K562 (cell line): ENCODE results near the gene TCF12. TPM values are rescaled to one million over a fixed set of nuclear protein-coding genes. Genes with fewer than 3 reads are reported as not detected.

ENCODE experiments used
- ATAC-seq: fragments of 200-7000 bp; cut with Tn5 transposase; 3 replicates; pipeline ENCODE4 v1.9.1; 2020; ENCODE audit warnings: moderate library complexity
- BruUV-seq: library from RNA; stranded (reverse); fragments of 400-500 nt; replicated peaks from 2 replicates; lab custom pipeline; 2021; lab: Mats Ljungman, UMichigan
- CTCF ChIA-PET: fragments of 300-600 bp; formaldehyde crosslinking; extraction: SDS; loops from one replicate; lab custom pipeline; 2021; ENCODE audit warnings: low intra/inter-chr PET ratio; lab: Yijun Ruan, JAX
- POLR2A ChIA-PET: fragments of 300-600, 350-650 bp; sonication (Branson Sonifier 250); formaldehyde crosslinking; extraction: SDS; loops from one replicate; lab custom pipeline; 2021; ENCODE audit warnings: antibody characterized with exemption, inconsistent platforms; lab: Yijun Ruan, JAX
- DNase-seq, 4 experiments: peaks; one replicate each; pipeline versions ENCODE4 v3.0.0 to v3.0.0-alpha.2; 2011 to 2018; ENCODE audit warnings: low spot score in 3 of 4, mixed read lengths in 3 of 4; ENCODE audit errors: extremely low read depth in 1 of 4
- FAIRE-seq: peaks from 2 replicates; lab custom pipeline; 2011; peaks lifted over from hg19 to GRCh38; lab: Jason Lieb, UNC
- H2AFZ ChIP-seq: 2 replicates; pipeline ENCODE4 v1.6.0; 2011; ENCODE audit warnings: low read depth, low read length, control low read depth, inconsistent platforms
- H3K27ac ChIP-seq: fragments of 200-600 bp; 3 replicates; pipeline ENCODE4 v1.8.0; 2011; ENCODE audit warnings: low read depth, mild to moderate bottlenecking, control low read depth, inconsistent platforms, low read length, moderate library complexity, mixed read lengths; ENCODE audit errors: extremely low read depth
- H3K27me3 ChIP-seq, 2 experiments: fragments of 300-600 bp in 1 of 2; 2 replicates in 1 of 2; 3 replicates in 1 of 2; pipeline versions ENCODE4 v1.6.0 to v1.8.0; 2011; ENCODE audit warnings: inconsistent platforms in 2 of 2, low read length in 2 of 2, mild to moderate bottlenecking in 1 of 2, mixed read lengths in 1 of 2, moderate library complexity in 1 of 2; ENCODE audit not compliant: control insufficient read depth in 2 of 2, insufficient read depth in 2 of 2
- H3K36me3 ChIP-seq: fragments of 300-600 bp; 3 replicates; pipeline ENCODE4 v1.8.0; 2011; ENCODE audit warnings: mild to moderate bottlenecking, low read length, inconsistent platforms; ENCODE audit not compliant: control insufficient read depth, insufficient read depth
- H3K4me1 ChIP-seq, 2 experiments: fragments of 200-600 bp in 1 of 2; replicated peaks in 1 of 2; 2 replicates in 1 of 2; 3 replicates in 1 of 2; pipeline versions ENCODE4 v1.5.1 to v1.8.0; 2011; ENCODE audit warnings: inconsistent platforms in 2 of 2, low read length in 2 of 2, mild to moderate bottlenecking in 1 of 2, mixed read lengths in 1 of 2, moderate library complexity in 1 of 2; ENCODE audit not compliant: control insufficient read depth in 2 of 2, insufficient read depth in 2 of 2
- H3K4me2 ChIP-seq: 2 replicates; pipeline ENCODE4 v1.6.1; 2011; ENCODE audit warnings: low read length, control low read depth, inconsistent platforms, mixed read lengths; ENCODE audit not compliant: insufficient read depth
- H3K4me3 ChIP-seq: fragments of 200-600 bp; sonication (generic), shearing (Covaris generic); 2 replicates; pipeline ENCODE4 v1.5.1; 2016; ENCODE audit warnings: control low read depth, inconsistent platforms
- H3K79me2 ChIP-seq: fragments of 200-600 bp; 3 replicates; pipeline ENCODE4 v1.8.0; 2011; ENCODE audit warnings: low read length, inconsistent platforms; ENCODE audit not compliant: control insufficient read depth, insufficient read depth
- H3K9ac ChIP-seq, 2 experiments: 2 replicates each; pipeline versions ENCODE4 v1.6.0 to v1.6.1; 2011; ENCODE audit warnings: low read depth in 2 of 2, low read length in 2 of 2, control low read depth in 1 of 2, inconsistent platforms in 1 of 2, mild to moderate bottlenecking in 1 of 2, mixed read lengths in 1 of 2; ENCODE audit not compliant: insufficient read depth in 1 of 2
- H3K9me1 ChIP-seq: one replicate; pipeline ENCODE4 v1.6.0; 2011; ENCODE audit warnings: inconsistent platforms, mild to moderate bottlenecking, low read length, moderate library complexity; ENCODE audit not compliant: control insufficient read depth, insufficient read depth
- H3K9me3 ChIP-seq: replicated peaks from 2 replicates; pipeline ENCODE4 v1.5.1; 2011; ENCODE audit warnings: low read depth, low read length, inconsistent platforms; ENCODE audit not compliant: control insufficient read depth, insufficient read depth
- H4K20me1 ChIP-seq: replicated peaks from 2 replicates; pipeline ENCODE4 v1.6.1; 2011; ENCODE audit warnings: low read length, inconsistent platforms, mixed read lengths; ENCODE audit not compliant: control insufficient read depth, insufficient read depth
- ARID1B ChIP-seq: fragments of 450-650 bp; IDR thresholded peaks from 2 replicates; pipeline ENCODE4 v1.6.1; 2016; ENCODE audit warnings: antibody characterized with exemption, mild to moderate bottlenecking, inconsistent platforms
- BCOR ChIP-seq: fragments of 450-650 bp; IDR thresholded peaks from 2 replicates; pipeline ENCODE4 v1.6.1; 2016
- SETDB1 ChIP-seq: IDR thresholded peaks from one replicate; pipeline ENCODE4 v1.6.1; 2012; ENCODE audit warnings: low read length, control low read depth, inconsistent platforms
- SIN3B ChIP-seq: fragments of 450-650 bp; IDR thresholded peaks from 2 replicates; pipeline ENCODE4 v1.6.1; 2017; ENCODE audit warnings: low read depth, mild to moderate bottlenecking, moderate library complexity
- SMC3 ChIP-seq: conservative IDR thresholded peaks from 2 replicates; pipeline ENCODE4 v1.6.1; 2011; ENCODE audit warnings: low read depth, low read length, improper control_type of control experiment; ENCODE audit not compliant: insufficient read depth
- SRSF1 ChIP-seq: fragments of 200-400 bp; formaldehyde crosslinking; IDR thresholded peaks from 2 replicates; pipeline ENCODE4 v1.6.1; 2017; ENCODE audit warnings: mild to moderate bottlenecking, low read depth, low read length, moderate library complexity
- ZNF140 ChIP-seq: fragments of 250-450 bp; sonication (Bioruptor Pico); IDR thresholded peaks from 2 replicates; pipeline ENCODE4 v1.8.0; 2021; ENCODE audit warnings: moderate library complexity, mild to moderate bottlenecking, inconsistent platforms
- ZNF589 ChIP-seq: fragments of 200-800 bp; sonication (Bioruptor generic); IDR thresholded peaks from 2 replicates; pipeline ENCODE4 v1.6.1; 2016; ENCODE audit warnings: low read depth, missing genetic modification characterization, missing compliant biosample characterization
- ZNF696 ChIP-seq: fragments of 250-450 bp; sonication (Bioruptor Pico); conservative IDR thresholded peaks from 2 replicates; pipeline ENCODE4 v1.4.0; 2020; ENCODE audit warnings: mild to moderate bottlenecking, moderate library complexity
- ZSCAN29 ChIP-seq: fragments of 450-650 bp; IDR thresholded peaks from 2 replicates; pipeline ENCODE4 v1.6.1; 2017
- WGBS: fragments of 100-300 bp; shearing (Covaris generic); methylation state at CpG from one replicate; pipeline ENCODE4 v1.1.6; 2016; ENCODE audit warnings: low coverage, mixed read lengths; ENCODE audit not compliant: insufficient coverage; ENCODE audit errors: missing lambda C conversion rate; 5-methylcytosine and 5-hydroxymethylcytosine counted together
- in situ Hi-C: fragments of 300-500 bp; cut with MboI; formaldehyde crosslinking; loops from 4 replicates; pipeline ENCODE4 v1.15.0; 2018; ENCODE audit warnings: inconsistent platforms, mixed read lengths
- intact Hi-C: fragments of 100-400 bp; cut with micrococcal nuclease; formaldehyde crosslinking; loops from 2 replicates; pipeline ENCODE4 v1.14.2; 2022
- polyA plus RNA-seq, 8 experiments: library from polyadenylated mRNA; depleted of rRNA in 4 of 8; stranded (reverse) in 5 of 8; unstranded in 3 of 8; fragments of >200 nt; fragmentation: Nextera tagmentation in 2 of 8; fragmentation: Illumina TruSeq in 1 of 8; extraction: Ambion mirVana in 2 of 8; extraction: Trizol in 1 of 8; gene quantifications; 2 replicates each; pipeline versions ENCODE4 v1.2.1 to v1.2.3, GENCODE V29; 2011 to 2014; ENCODE audit warnings: inconsistent platforms in 1 of 8, missing spikeins in 1 of 8
- total RNA-seq, 7 experiments: library from RNA; depleted of rRNA in 6 of 7; stranded (reverse); fragments of >200 nt in 6 of 7; fragmentation: Illumina TruSeq in 2 of 7; extraction: Trizol in 2 of 7; gene quantifications; 2 replicates each; pipeline versions ENCODE4 v1.2.1 to v1.2.3, GENCODE V29; 2011 to 2021; ENCODE audit warnings: low replicate concordance in 1 of 7
- TF ChIP-seq, protein P1 (sequence below): fragments of 450-650 bp; IDR thresholded peaks from 2 replicates; pipeline ENCODE4 v1.6.1; 2016
- TF ChIP-seq, protein P2 (sequence below), 2 experiments: fragments of 450-650 bp in 1 of 2; sonication (generic) in 1 of 2; formaldehyde crosslinking in 1 of 2; IDR thresholded peaks in 1 of 2; conservative IDR thresholded peaks in 1 of 2; 2 replicates each; pipeline versions ENCODE4 v1.6.1 to v1.8.1; 2016 to 2023; ENCODE audit warnings: mild to moderate bottlenecking in 2 of 2, moderate library complexity in 2 of 2, inconsistent platforms in 1 of 2, missing genetic modification reagents in 1 of 2
- TF ChIP-seq, protein P3 (sequence below): fragments of 250-450 bp; sonication (Bioruptor Pico); IDR thresholded peaks from 2 replicates; pipeline ENCODE4 v1.5.0; 2020; ENCODE audit warnings: mild to moderate bottlenecking
- TF ChIP-seq, protein P4 (sequence below): fragments of 450-650 bp; IDR thresholded peaks from 2 replicates; pipeline ENCODE4 v1.6.1; 2018; ENCODE audit warnings: mild to moderate bottlenecking, low read depth; ENCODE audit not compliant: partially characterized antibody

Gene TCF12
- total and polyA plus RNA-seq, 9 of the 15 experiments (the other 6 are each of a cell fraction or from before 2014, with no cell fraction given) = 10.5 to 132 (median 52.9) TPM

DNA sequence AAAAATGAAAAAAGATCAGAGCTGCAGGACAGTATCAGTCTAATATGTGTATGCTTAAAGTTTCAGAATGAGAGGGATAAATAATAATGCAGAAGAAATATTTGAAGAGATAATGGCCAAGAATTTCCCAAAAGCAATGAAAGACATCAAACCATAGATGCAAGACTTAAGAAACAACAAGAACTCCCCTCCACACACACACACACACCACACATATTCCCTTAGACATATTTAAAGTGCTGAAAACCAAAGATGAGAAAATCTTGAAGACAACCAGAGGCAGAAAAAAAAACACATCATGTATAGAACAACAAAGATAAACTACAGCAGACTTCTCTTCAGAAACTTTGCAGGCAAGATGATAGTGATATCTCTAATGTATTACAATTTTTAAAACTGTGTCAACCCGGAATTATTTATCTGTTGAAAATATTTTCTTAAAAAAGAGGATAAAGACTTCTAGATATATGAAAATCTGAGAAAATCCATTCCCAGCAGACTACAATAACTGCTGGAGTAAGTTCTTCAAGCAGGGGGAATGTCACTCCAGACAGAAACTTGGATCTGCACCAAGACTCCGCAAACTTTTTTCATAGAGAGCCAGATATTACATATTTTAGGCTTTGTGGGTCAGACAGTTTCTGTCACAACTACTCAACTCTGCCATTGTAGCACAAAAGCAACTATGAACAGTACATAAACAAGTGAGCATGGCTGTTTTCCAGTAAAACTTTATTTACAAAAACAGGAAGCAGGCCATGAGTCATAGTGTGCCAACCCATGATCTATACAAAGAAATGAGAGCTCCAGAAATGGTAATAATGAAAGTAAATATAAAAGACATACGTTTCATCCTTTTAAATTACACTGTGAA, 234.5 kb downstream of the TCF12 start:
- Histone ChIP-seq H3K9me1 (no peaks in the 10 kb centered on the region), H3K27ac (no peak overlapping the region), H3K27me3 (no peaks in the 10 kb centered on the region), H3K79me2 (no peaks in the 10 kb centered on the region), H3K4me2 (no peak overlapping the region), H3K36me3 (peaks cover 2% of the 10 kb centered on the region; the same call in 1 of the 3 replicates), H3K4me1 (no peaks in the 10 kb centered on the region), H3K4me3 (no peak overlapping the region), H4K20me1 (no peaks in the 10 kb centered on the region), H2AFZ (no peak overlapping the region), H3K9me3 (0 out of 2 replicates have a peak, but pooled peaks cover 2% of the 10 kb centered on the region), H3K9ac (no peak overlapping the region)
- ChIA-PET CTCF (no interaction called here), POLR2A (interaction anchor here (0.6 kb wide), 1 partner anchor 217 kb away, joined by 4 read pairs; no protein-coding TSS in a partner anchor)
- intact Hi-C loops (no loop called here), in situ Hi-C loops (no loop called here)
- ATAC-seq (no peak), FAIRE-seq (no peak), DNase-seq (no peak)
- WGBS = 73% methylated on average over 3 of the region's 3 CpGs
- no TSS peak for BruUV-seq
- TF ChIP-seq SIN3B = no peak
- no peak for TF ChIP-seq ZNF140 (CRISPR knock-in tag)
- TF ChIP-seq, protein P1, sequence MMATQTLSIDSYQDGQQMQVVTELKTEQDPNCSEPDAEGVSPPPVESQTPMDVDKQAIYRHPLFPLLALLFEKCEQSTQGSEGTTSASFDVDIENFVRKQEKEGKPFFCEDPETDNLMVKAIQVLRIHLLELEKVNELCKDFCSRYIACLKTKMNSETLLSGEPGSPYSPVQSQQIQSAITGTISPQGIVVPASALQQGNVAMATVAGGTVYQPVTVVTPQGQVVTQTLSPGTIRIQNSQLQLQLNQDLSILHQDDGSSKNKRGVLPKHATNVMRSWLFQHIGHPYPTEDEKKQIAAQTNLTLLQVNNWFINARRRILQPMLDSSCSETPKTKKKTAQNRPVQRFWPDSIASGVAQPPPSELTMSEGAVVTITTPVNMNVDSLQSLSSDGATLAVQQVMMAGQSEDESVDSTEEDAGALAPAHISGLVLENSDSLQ = no peak
- TF ChIP-seq, protein P2, sequence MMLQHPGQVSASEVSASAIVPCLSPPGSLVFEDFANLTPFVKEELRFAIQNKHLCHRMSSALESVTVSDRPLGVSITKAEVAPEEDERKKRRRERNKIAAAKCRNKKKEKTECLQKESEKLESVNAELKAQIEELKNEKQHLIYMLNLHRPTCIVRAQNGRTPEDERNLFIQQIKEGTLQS (IDR thresholded peaks at IDR 0.05) = peak; percentile 52
- TF ChIP-seq, protein P2 (CRISPR knock-in tag; conservative IDR thresholded peaks at IDR 0.05) = no peak
- TF ChIP-seq, protein P3, sequence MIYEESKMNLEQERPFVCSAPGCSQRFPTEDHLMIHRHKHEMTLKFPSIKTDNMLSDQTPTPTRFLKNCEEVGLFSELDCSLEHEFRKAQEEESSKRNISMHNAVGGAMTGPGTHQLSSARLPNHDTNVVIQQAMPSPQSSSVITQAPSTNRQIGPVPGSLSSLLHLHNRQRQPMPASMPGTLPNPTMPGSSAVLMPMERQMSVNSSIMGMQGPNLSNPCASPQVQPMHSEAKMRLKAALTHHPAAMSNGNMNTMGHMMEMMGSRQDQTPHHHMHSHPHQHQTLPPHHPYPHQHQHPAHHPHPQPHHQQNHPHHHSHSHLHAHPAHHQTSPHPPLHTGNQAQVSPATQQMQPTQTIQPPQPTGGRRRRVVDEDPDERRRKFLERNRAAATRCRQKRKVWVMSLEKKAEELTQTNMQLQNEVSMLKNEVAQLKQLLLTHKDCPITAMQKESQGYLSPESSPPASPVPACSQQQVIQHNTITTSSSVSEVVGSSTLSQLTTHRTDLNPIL (CRISPR knock-in tag) = no peak
- TF ChIP-seq ZSCAN29 = no peak
- no peak for TF ChIP-seq SRSF1
- no peak for TF ChIP-seq ARID1B
- no peak for TF ChIP-seq ZNF589 (CRISPR knock-in tag)
- TF ChIP-seq, protein P4, sequence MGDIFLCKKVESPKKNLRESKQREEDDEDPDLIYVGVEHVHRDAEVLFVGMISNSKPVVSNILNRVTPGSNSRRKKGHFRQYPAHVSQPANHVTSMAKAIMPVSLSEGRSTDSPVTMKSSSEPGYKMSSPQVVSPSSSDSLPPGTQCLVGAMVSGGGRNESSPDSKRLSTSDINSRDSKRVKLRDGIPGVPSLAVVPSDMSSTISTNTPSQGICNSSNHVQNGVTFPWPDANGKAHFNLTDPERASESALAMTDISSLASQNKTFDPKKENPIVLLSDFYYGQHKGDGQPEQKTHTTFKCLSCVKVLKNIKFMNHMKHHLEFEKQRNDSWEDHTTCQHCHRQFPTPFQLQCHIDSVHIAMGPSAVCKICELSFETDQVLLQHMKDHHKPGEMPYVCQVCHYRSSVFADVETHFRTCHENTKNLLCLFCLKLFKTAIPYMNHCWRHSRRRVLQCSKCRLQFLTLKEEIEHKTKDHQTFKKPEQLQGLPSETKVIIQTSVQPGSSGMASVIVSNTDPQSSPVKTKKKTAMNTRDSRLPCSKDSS = no peak
- TF ChIP-seq SMC3 = no peak
- TF ChIP-seq BCOR = no peak
- no peak for TF ChIP-seq ZNF696
- no peak for TF ChIP-seq SETDB1
